ENCODE results near the gene KSR1. TPM values are rescaled to one million over a fixed set of nuclear protein-coding genes. Genes with fewer than 3 reads are reported as not detected.
"Not testable (repeated sequence)": the region's sequence is repeated elsewhere in the genome, so short reads cannot be mapped to it uniquely, and the experiment has no call there.

Gene KSR1
- total RNA-seq, 1 donor from 2014 or later = 90.2 TPM

- peaks cover 3% of the 10 kb centered on the region for H3K4me1 Mint-ChIP-seq (ENCODE audit: low read depth, unreplicated experiment)
- H3K9me3 ChIP-seq (ENCODE audit: insufficient read depth, low read depth, low read length) = no peaks in the 10 kb centered on the region
- no peaks in the 10 kb centered on the region for H3K27me3 ChIP-seq (ENCODE audit: insufficient read depth, low read length)
- no peaks in the 10 kb centered on the region for H3K9me3 Mint-ChIP-seq (ENCODE audit: unreplicated experiment)
- H3K4me3 ChIP-seq (ENCODE audit: insufficient read depth, low read depth, low read length) = no peak overlapping the region
- no peaks in the 10 kb centered on the region for H4K20me1 ChIP-seq (ENCODE audit: insufficient read depth, low read length)
- no peaks in the 10 kb centered on the region for H3K79me2 ChIP-seq (ENCODE audit: insufficient read depth, low read length)
- no peaks in the 10 kb centered on the region for H3K4me1 ChIP-seq (ENCODE audit: insufficient read depth, low read length)
- DNase-seq (ENCODE audit: low read depth) (no peak), FAIRE-seq (no peak)
- no peak for TF ChIP-seq CTCF (IDR thresholded peaks at IDR 0.05; ENCODE audit: insufficient read depth, low read depth, low read length)
- no peak for TF ChIP-seq EZH2 (IDR thresholded peaks at IDR 0.05; ENCODE audit: insufficient read depth, low read length)
- H3K36me3 Mint-ChIP-seq (ENCODE audit: low read depth, unreplicated experiment) = peaks cover 4% of the 10 kb centered on the region
- H3K27me3 Mint-ChIP-seq (ENCODE audit: low read depth, unreplicated experiment) = peaks cover 25% of the 10 kb centered on the region
- no peak overlapping the region for H3K9ac ChIP-seq (ENCODE audit: low read length)
- no peak overlapping the region for H2AFZ ChIP-seq (ENCODE audit: low read depth, low read length)
- no peak overlapping the region for H3K27ac ChIP-seq (ENCODE audit: low read depth, low read length)
- no peaks in the 10 kb centered on the region for H3K36me3 ChIP-seq (ENCODE audit: insufficient read depth, low read length)
- no peak overlapping the region for H3K4me3 Mint-ChIP-seq (ENCODE audit: unreplicated experiment)
- H3K27ac Mint-ChIP-seq (ENCODE audit: unreplicated experiment) = no peak overlapping the region
- no peak overlapping the region for H3K4me2 ChIP-seq (ENCODE audit: low read length)
These were observed 197.9 kb downstream of the KSR1 start for GRCh38 chr17:27654136-27654535.

GRCh38 chr17:27654654-27655524, 198.6 kb downstream of the KSR1 start:
- Histone ChIP-seq H3K27me3 (ENCODE audit: insufficient read depth, low read length) (no peaks in the 10 kb centered on the region), H3K4me2 (ENCODE audit: low read length) (no peak overlapping the region), H3K27ac (ENCODE audit: low read depth, low read length) (no peak overlapping the region), H2AFZ (ENCODE audit: low read depth, low read length) (no peak overlapping the region), H4K20me1 (ENCODE audit: insufficient read depth, low read length) (no peaks in the 10 kb centered on the region), H3K4me1 (ENCODE audit: insufficient read depth, low read length) (no peaks in the 10 kb centered on the region), H3K9me3 (ENCODE audit: insufficient read depth, low read depth, low read length) (no peaks in the 10 kb centered on the region), H3K79me2 (ENCODE audit: insufficient read depth, low read length) (no peaks in the 10 kb centered on the region), H3K9ac (ENCODE audit: low read length) (no peak overlapping the region), H3K4me3 (ENCODE audit: insufficient read depth, low read depth, low read length) (no peak overlapping the region), H3K36me3 (ENCODE audit: insufficient read depth, low read length) (no peaks in the 10 kb centered on the region)
- H3K27ac Mint-ChIP-seq (ENCODE audit: unreplicated experiment) = no peak overlapping the region
- H3K4me1 Mint-ChIP-seq (ENCODE audit: low read depth, unreplicated experiment) = peaks cover 3% of the 10 kb centered on the region
- DNase-seq (ENCODE audit: low read depth) (peak; percentile 13), FAIRE-seq (no peak)
- H3K9me3 Mint-ChIP-seq (ENCODE audit: unreplicated experiment) = no peaks in the 10 kb centered on the region
- no peaks in the 10 kb centered on the region for H3K36me3 Mint-ChIP-seq (ENCODE audit: low read depth, unreplicated experiment)
- no peak overlapping the region for H3K4me3 Mint-ChIP-seq (ENCODE audit: unreplicated experiment)
- TF ChIP-seq EZH2 (IDR thresholded peaks at IDR 0.05; ENCODE audit: insufficient read depth, low read length) (no peak), CTCF (IDR thresholded peaks at IDR 0.05; ENCODE audit: insufficient read depth, low read depth, low read length) (peak; percentile 81)
- peaks cover 25% of the 10 kb centered on the region for H3K27me3 Mint-ChIP-seq (ENCODE audit: low read depth, unreplicated experiment)

GRCh38 chr17:27655525-27656111, 199.4 kb downstream of the KSR1 start:
- not testable (repeated sequence) for H3K27me3 ChIP-seq (ENCODE audit: insufficient read depth, low read length); H3K4me3 Mint-ChIP-seq (ENCODE audit: unreplicated experiment); H3K27ac ChIP-seq (ENCODE audit: low read depth, low read length); H3K4me1 Mint-ChIP-seq (ENCODE audit: low read depth, unreplicated experiment); H3K4me1 ChIP-seq (ENCODE audit: insufficient read depth, low read length); H4K20me1 ChIP-seq (ENCODE audit: insufficient read depth, low read length); DNase-seq (ENCODE audit: low read depth); H3K36me3 ChIP-seq (ENCODE audit: insufficient read depth, low read length); H3K9ac ChIP-seq (ENCODE audit: low read length); H3K79me2 ChIP-seq (ENCODE audit: insufficient read depth, low read length); H3K9me3 ChIP-seq (ENCODE audit: insufficient read depth, low read depth, low read length); H3K27ac Mint-ChIP-seq (ENCODE audit: unreplicated experiment); FAIRE-seq; H3K36me3 Mint-ChIP-seq (ENCODE audit: low read depth, unreplicated experiment); H3K4me3 ChIP-seq (ENCODE audit: insufficient read depth, low read depth, low read length); H3K9me3 Mint-ChIP-seq (ENCODE audit: unreplicated experiment); H2AFZ ChIP-seq (ENCODE audit: low read depth, low read length); H3K4me2 ChIP-seq (ENCODE audit: low read length)
- H3K27me3 Mint-ChIP-seq (ENCODE audit: low read depth, unreplicated experiment) = peaks cover 25% of the 10 kb centered on the region

GRCh38 chr17:27656620-27657019, 200.4 kb downstream of the KSR1 start:
- not testable (repeated sequence) for H3K27ac Mint-ChIP-seq (ENCODE audit: unreplicated experiment); H3K27ac ChIP-seq (ENCODE audit: low read depth, low read length); H3K4me3 ChIP-seq (ENCODE audit: insufficient read depth, low read depth, low read length); H4K20me1 ChIP-seq (ENCODE audit: insufficient read depth, low read length); H3K4me3 Mint-ChIP-seq (ENCODE audit: unreplicated experiment); H3K4me2 ChIP-seq (ENCODE audit: low read length); FAIRE-seq; H3K27me3 ChIP-seq (ENCODE audit: insufficient read depth, low read length); H3K79me2 ChIP-seq (ENCODE audit: insufficient read depth, low read length); H3K36me3 Mint-ChIP-seq (ENCODE audit: low read depth, unreplicated experiment); H3K9me3 Mint-ChIP-seq (ENCODE audit: unreplicated experiment); H3K9ac ChIP-seq (ENCODE audit: low read length); DNase-seq (ENCODE audit: low read depth); H3K36me3 ChIP-seq (ENCODE audit: insufficient read depth, low read length); H3K9me3 ChIP-seq (ENCODE audit: insufficient read depth, low read depth, low read length); H3K4me1 ChIP-seq (ENCODE audit: insufficient read depth, low read length); H3K4me1 Mint-ChIP-seq (ENCODE audit: low read depth, unreplicated experiment); H2AFZ ChIP-seq (ENCODE audit: low read depth, low read length)
- H3K27me3 Mint-ChIP-seq (ENCODE audit: low read depth, unreplicated experiment) = peaks cover 28% of the 10 kb centered on the region
